ENCODE measurements around the gene DENND6B.

DNA sequence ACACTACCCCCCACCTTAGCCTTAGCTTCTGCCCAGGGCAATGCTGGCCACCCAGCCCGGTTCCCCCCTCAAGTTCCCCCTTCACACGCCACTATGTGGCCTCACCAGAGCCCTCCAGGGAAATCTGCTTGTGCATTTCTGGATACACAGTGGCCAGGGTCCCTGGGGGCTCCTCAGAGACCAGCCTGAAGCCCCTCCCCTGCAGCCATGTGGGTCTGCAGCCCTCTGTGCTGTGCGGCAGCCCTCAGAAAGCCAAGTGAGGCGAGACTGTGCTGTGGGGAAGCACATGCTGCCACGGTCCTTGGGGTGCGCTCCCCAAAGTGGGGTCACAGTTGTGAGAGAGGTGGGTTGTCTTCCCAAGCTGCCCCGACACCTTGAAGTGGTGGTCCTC is 17.2 kb downstream of the DENND6B start:
- TF ChIP-seq POLR2A (IDR thresholded peaks at IDR 0.05) = no peak
- TF ChIP-seq, protein P1, sequence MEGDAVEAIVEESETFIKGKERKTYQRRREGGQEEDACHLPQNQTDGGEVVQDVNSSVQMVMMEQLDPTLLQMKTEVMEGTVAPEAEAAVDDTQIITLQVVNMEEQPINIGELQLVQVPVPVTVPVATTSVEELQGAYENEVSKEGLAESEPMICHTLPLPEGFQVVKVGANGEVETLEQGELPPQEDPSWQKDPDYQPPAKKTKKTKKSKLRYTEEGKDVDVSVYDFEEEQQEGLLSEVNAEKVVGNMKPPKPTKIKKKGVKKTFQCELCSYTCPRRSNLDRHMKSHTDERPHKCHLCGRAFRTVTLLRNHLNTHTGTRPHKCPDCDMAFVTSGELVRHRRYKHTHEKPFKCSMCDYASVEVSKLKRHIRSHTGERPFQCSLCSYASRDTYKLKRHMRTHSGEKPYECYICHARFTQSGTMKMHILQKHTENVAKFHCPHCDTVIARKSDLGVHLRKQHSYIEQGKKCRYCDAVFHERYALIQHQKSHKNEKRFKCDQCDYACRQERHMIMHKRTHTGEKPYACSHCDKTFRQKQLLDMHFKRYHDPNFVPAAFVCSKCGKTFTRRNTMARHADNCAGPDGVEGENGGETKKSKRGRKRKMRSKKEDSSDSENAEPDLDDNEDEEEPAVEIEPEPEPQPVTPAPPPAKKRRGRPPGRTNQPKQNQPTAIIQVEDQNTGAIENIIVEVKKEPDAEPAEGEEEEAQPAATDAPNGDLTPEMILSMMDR (IDR thresholded peaks at IDR 0.05) = no peak
